M059J (cell line): ENCODE results near the gene PRPF19. TPM values are rescaled to one million over a fixed set of nuclear protein-coding genes. Genes with fewer than 3 reads are reported as not detected.

Source experiments
- DNase-seq: peaks from one replicate; pipeline ENCODE4 v3.0.0-alpha.2; 2012; ENCODE audit warnings: low read depth
- total RNA-seq: library from RNA; depleted of rRNA; stranded (reverse); fragments of >200 nt; shearing (Covaris generic); gene quantifications from 2 replicates; pipeline ENCODE4 v1.2.3, GENCODE V29; 2014

PRPF19 gene
- total RNA-seq, 1 experiment from 2014 or later = 117 TPM

DNA sequence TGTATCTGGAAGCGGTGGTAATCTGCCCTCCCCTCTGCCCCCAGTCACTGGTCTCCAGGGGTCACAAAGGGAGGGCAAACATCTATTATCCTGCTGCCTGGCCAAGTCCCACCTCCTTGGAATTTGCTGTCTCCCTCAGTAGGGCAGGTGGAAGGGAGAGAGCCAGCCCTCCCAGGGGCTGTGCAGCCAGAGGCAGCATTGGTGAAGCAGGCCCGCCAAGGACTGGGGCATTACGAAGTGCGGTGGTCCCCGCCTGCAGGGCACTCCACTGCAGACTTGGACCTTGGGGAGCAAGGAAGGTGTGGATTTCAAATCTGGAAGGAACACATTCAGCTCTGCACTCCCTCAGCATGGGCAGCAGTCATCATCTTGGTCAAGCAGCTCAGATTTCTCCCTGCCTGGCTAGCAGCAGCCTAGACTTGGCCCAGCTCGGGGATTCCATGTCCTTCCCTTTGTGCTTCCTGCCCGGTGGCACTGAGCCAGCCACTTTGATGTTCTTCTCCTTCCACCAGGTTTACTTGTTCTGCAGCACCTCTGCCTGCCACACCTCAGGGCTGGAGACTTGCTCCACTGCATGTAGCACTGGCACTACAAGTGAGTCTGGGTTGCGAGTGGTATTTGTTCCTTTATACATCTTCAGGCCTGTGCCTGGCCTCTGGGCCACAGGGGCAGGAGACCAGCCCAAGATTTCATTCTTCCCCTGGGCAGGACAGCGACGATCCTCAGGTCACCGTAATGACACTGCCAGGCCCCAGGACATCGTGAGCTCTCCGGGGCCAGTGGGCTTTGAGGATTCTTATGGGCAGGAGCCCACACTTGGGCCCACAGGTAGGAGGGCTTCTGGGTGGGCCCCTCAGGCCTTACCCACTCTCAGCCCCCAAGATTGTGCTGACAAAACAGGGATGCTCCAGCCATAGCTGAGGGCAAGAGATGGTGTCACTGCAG, 31.7 kb downstream of the PRPF19 start:
- DNase-seq = no peak

DNA sequence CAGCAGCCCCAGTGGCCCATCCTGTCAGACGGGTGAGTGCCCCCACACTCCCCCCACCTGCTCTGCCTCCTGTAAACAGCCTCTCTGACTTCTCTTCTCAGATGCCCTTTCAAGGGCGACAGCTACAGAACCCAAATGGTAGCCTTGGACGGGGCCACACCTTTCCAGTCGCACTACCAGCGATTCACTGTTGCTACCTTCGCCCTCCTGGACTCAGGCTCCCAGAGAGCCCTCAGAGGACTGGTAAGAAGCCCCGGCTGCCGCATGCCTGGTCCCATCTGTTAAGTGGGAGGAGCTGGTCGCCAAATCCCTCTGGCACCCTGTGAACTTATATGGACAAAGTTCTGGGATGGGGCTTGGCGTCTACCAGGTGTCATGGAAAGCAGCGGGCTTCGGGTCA, 32.9 kb downstream of the PRPF19 start:
- DNase-seq = no peak

DNA sequence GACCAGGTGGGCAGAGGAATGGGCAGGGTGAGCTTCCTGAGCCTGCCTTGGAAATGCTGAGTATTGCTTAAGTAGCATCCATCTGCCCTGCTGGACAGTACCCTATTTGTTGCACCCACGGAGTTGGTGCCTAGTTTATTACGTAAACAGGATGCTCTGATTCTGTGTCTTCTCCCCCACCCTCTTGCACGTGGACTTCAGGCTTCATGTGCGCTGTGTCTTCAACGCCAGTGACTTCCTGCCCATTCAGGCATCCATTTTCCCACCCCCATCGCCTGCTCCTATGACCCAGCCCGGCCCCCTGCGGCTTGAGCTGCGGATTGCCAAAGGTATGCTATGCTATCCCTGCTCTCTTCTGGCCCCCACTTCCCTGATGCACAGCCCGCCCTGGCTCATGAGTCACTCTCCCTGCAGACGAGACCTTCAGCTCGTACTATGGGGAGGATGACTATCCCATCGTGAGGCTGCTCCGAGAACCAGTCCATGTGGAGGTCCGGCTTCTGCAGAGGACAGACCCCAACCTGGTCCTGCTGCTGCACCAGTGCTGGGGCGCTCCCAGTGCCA, 33.3 kb downstream of the PRPF19 start:
- DNase-seq = peak; percentile 92

DNA sequence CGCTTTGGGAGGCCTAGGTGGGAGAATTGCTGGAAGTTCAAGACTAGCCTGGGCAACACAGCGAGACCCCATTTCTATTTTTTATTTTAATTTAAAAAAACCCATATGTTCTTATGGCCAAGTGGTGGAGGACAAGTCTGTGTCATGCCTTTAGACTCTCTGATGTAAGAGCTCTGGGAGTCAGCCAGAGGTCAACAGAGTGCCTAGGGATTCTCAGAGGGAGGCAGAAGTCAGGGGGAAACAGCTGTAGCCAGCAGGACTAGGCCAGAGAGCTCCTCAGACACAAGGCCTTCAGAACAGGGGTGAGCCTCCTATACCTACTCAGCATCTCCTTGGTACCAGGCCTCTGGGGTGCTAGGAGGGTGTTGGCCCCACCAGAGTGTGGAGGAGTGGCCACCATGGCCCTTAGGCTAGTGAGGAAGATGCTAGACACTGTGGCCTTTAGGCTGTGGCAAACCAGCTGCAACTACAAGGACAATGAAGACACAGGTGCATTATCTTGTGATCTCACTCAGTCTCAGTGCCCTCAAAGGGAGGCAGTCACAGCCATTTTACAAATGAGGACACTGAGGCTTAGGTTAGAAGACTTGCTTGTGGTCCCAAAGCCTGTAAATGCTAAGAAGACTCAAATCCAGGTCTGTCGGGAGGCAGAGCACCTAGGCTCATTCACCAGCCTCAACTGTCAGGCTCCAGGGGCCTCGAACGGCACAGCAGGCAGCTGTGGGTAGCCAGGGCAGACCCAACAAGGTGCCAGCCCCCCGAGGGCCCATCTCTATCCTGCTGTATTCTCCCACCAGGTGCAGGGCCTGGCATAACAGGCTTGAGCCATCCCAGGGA, 34.0 kb downstream of the PRPF19 start:
- peak; percentile 70 for DNase-seq

DNA sequence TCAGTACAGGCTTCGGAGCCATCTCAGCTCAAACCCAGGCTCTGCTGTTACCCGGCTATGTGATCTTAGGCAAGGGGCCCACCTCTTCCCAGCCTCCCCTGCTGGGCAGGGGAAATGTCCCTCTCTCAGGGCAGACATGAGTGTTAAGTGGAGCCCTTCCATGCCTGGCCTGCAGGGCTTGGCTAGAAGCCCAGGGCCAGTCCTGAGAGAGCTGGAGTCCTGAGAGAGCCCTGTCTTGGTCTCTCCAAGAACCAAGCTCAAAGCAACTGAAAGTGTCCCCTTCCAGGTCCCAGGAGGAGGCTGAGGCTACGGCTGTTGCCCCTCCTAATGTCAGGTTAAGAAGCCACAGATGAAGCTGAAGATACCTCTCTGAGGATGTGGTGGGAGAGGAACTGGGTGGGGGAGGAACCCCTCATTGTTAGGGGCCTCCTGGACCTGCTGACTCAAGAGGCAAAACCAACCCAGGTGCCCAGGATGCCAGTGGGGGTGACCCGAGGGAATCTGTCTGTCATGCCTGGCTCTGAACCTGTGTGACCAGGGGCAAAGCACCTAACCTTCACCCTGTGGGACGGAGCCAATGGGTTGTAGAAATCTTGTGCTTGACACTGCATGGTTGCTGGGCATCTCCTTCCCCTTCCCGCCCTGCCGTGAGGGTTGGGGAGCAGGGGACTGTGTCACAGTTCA, 34.9 kb downstream of the PRPF19 start:
- peak; percentile 63 for DNase-seq

DNA sequence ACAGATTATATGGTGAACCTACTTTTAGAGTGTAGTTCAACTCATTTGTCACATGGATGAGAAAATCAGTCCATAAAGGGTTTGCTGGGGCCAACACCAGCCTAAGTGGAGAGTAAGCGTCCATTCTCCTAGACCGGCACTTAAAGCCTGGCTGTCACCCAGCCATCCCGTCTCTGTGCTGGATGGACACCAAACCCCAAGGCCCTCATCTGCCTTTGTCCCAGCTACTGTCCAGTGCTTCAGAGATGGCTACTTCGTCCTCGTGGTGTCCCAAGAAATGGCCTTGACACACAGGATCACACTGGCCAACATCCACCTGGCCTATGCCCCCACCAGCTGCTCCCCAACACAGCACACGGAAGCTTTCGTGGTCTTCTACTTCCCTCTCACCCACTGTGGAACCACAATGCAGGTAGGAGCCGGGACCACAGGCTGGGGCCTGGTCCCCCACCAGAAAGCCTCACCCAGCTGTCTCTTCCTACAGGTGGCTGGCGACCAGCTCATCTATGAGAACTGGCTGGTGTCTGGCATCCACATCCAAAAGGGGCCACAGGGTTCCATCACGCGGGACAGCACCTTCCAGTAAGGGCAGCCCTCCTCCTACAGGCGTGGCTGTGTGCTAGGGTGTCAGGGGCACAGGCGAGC, 35.5 kb downstream of the PRPF19 start:
- no peak for DNase-seq

DNA sequence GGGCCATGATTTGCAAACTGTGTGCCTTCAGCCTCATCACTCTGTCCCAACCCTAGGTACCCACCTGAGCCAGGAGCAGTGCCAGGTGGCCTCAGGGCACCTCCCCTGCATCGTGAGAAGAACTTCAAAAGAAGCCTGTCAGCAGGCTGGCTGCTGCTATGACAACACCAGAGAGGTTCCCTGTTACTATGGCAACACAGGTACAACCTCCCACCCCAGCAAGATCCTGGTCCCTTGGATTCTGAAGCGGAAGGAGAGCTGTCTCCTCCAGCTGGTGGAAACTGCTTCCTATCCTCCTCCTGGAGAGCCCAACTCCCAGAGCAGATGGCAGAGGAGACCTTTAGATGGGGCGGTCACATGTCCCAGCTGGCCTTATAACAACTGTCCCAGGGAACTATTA, 36.1 kb downstream of the PRPF19 start:
- no peak for DNase-seq

DNA sequence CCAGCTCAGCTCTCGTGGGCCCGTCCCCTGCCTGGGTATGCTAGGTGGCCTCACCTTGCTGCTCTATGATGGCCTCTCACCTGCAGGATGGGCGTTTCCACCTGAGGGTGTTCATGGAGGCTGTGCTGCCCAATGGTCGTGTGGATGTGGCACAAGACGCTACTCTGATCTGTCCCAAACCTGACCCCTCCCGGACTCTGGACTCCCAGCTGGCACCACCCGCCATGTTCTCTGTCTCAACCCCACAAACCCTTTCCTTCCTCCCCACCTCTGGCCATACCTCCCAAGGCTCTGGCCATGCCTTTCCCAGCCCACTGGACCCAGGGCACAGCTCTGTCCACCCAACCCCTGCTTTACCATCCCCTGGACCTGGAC, 36.9 kb downstream of the PRPF19 start:
- no peak for DNase-seq

DNA sequence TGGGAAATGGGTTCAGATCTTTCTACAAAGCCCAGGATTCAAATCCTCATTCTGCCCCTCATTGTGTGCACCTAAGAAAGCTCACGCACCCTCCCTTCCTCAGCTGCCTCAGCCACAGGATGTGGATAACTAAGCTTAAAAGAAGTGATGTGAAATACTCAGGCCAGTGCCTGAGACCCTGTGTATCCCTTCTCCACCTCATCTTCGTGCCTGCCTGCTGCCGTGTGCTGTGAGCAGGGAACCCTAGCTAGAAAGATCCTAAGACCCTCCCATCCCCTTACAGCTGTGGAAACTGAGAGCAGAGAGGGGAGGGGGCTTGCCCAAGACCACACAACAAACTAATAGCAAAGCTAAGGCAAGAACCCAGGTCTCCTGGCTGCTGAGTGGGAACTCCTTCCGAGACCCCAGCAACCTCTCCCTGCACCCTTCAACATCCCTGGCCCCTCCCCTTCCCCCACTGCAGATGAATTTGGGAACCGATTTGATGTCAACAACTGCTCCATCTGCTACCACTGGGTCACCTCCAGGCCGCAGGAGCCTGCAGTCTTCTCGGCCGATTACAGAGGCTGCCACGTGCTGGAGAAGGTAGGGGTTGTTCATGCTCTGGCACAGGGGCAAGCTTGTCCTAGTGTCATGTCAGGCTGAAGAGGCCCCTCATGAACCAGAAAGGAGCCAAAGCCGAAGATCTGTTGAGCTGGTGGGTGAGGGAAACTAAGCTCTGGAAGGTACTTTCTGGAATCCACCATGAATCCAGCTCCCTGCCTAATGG, 37.5 kb downstream of the PRPF19 start:
- no peak for DNase-seq

DNA sequence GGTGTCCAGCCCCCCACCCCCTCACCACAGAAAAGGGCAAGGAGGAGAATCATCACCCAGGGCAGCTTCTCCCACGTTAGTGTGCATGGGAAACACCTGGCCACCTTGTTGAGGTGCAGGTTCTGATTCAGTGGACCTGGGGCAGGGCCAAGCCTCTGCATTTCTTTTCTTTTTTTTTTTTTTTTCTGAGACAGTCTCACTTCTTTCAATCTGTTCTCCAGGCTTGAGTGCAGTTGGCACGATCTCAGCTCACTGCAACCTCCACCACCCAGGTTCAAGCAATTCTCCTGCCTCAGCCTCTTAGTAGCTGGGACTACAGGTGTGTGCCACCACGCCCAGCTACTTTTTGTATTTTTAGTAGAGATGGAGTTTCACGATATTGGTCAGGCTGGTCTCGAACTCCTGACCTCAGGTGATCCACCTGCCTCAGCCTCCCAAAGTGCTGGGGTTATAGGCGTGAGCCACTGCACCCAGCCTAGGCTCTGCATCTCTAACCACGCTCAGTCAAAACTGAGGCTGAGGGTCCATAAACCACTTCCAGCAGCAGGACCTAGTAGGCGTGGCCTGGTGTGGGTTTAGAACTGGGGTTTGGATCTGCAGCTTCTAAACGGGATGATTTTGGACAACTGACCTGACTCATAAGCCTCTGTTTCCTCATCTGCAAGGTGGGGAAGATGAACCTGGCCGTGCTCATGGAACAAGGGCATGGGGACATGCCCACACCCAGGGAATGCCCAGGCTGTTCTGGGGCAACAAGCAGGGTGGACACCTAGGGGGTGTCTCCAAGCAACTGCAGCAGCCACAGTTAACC, 38.3 kb downstream of the PRPF19 start:
- no peak for DNase-seq

DNA sequence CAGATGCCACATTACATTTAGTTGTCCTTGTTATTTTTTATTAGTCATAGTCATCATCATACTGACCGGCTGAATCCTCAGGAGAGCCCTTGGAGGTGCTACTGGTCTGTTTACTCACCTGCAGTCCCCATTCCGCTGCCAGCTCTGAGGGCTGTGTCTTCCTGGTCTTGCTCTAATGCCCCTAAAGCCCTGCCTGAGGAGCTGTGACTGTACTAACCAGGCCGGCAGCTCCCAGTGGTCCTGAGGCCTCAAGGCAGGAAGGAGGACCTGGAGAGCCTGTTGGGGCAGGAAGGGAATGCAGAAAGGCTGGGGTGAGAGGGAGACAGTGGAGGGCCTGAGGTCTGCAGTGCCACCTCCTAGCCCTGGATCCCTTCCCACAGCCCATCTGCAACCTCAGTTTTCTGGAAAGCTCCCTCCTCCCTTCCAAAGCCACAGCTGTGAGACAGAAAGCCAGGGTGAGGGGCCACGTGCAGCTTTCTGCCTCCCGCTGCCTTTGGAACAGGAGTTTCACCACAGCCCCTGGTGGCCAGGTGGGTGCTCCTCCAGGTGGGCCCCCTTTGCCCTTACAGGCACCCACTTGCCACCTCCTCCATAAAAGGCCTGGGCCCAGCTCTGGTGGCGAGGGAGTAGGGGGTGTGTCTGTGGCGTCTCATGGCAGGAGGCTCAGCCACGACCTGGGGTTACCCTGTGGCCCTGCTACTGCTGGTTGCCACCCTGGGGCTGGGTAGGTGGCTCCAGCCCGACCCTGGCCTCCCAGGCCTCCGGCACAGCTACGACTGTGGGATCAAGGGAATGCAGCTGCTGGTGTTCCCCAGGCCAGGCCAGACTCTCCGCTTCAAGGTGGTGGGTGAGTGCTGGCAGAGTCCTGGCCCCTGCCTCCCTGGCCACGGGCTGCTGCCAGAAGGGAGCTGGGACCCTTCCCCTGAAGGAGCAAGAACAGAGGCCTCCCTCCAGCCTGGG, 39.2 kb downstream of the PRPF19 start, which contains the start of gene ZP1:
ZP1 (plus strand) TSS at position 632 of the 960 bp plus-strand sequence; CDS start at position 652, 20 bp downstream.
- no peak for DNase-seq

DNA sequence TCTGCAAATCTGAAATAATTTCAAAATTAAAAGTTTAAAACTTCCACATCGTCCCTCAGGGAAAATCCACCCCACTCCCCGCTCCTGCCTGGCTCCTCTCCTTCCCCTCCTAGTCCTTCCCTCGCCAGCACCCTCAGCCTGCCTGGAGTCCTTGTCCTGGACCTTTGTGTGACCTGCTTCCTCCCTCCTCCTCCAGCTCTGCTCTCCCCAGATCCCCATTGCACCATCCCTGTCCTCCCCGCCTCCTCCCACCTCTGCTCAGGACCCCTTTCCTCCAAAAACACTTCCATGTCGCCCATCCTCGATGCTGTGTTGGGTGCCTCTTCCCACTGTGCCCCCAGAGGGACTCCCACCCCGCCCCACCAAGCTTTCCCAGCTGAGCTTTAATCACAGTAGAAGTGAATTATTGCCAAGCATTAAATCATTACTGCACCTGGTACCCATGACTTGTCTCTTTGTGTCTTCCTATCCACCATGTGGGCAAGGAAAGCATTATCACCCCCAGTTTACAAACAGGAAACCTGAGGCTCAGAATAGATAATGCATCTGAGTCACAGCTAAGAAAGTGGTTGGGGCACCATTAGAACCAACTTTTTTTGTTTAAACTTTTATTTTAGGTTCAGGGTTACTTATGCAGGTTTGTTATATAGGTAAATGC, 41.4 kb downstream of the PRPF19 start:
- DNase-seq = no peak

DNA sequence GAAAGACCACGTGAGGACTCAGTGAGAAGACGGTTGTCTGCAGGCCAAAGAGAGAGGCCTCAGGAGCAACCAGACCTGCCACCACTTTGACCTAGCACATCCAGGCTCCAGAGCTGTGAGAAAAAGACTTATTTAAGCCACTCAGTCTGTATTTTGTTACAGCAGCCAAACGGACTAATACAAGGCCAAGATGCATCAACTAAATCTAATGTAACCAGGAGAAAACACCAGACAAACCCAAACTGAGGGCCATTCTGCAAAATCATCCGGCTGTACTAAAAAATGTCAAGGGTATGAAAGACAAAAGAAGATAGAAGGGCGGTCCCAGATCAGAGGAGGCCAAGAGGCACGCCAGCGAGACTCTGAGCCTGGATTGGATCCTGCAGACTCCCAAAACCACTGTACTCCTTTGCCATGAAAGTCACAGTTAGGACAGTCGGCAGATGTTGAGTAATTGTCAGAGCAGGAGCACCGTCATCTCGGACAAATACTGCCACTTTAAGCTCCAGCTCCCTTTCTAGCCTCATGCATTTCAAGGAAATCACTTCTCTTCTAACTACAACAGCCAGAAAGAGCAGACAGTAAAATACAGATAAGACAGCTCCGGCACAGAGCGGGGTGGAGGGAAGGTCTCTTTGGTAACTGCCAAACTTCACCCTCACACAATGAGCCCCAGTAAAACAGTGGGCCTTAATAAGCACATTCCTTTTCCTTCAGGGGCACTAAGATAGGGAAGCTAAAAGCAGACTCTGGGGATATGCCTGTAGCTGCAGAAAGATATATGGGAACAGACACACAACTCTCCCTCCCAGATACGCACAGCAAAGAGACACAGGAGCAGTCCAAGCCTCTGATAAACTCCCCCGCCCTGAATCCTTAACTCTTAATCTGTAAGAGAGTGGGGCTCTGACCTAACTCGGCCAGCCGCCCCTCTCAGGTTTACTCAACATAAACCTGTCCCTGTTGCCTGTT, 42.5 kb downstream of the PRPF19 start:
- DNase-seq = no peak

DNA sequence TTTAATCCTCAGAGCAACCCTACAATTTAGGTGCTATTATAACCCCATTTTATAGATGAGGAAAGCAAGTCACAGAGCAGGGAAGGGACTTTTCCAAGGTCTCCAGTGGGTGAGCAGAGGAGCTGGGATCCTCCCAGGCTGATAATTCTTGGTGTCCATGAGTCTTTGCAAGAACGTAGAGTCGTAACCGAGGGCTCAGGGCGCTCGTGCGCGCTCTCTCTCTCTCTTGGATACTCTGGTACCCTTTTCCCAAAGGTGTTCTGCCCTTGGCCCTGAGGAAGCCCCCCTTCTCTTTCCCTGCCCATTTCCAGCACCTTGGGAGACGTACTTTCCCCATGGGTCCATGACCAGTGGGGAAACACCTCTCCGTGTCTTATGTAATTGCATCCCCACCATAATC, 44.2 kb downstream of the PRPF19 start:
- no peak for DNase-seq

DNA sequence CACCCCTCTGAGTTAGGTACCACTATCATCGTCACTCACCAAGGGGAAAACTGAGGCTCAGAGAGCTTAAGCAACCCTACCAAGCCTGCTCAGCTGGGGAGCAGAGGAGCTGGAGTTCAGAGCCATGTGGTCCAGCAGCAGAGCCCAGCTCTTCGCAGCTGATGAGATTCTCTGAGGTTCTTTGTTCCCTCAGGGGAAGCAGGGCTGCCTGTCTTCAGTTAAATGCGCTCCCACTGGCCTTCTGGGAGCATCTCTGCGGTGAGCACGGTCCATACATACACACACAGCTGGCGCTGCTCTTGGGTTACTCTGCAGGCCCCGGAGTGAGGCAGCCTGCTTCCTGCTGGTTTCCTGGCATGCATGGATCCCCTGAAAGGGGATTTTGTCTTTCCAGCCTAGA, 45.4 kb downstream of the PRPF19 start:
- DNase-seq = no peak

DNA sequence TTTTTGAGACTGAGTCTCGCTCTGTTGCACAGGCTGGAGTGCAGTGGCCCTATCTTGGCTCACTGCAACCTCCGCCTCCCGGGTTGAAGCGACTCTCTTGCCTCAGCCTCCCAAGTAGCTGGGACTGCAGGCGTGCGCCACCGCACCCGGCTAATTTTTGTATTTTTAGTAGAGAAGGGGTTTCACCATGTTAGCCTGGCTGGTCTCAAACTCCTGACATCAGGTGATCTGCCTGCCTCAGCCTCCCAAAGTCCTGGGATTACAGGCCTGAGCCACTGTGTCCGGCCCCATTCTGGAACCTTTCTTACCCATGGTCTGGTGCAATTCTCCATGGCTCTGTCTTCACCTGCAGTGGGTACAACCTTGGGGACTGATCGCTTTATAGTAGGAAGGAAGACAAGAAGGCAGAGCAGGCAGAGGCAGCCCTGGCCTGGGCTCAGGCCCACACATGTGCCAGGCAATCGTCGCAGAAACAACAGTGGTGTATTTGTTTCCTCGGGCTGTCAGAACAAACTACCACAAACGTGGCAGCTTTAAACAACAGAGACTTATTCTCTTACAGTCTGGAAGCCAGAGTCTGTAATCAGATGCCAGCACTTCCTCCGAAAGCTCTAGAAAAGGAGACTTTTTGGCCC, 46.7 kb downstream of the PRPF19 start:
- no peak for DNase-seq
